ENCODE data around the gene PLXDC2.
"Not testable (repeated sequence)": the region's sequence is repeated elsewhere in the genome, so short reads cannot be mapped to it uniquely, and the experiment has no call there.

The PLXDC2 gene

GRCh38 chr10:20191392-20191791 lies 375.2 kb downstream of the PLXDC2 start:
- not testable (repeated sequence) for H3K4me2 ChIP-seq (ENCODE audit: low read length); H3K36me3 ChIP-seq (ENCODE audit: insufficient read depth, low read length); H3K9ac ChIP-seq (ENCODE audit: low read depth, low read length); H3K4me3 ChIP-seq (ENCODE audit: low read length); H3K27me3 ChIP-seq (ENCODE audit: control insufficient read depth, insufficient read depth, low read length); H3K4me1 ChIP-seq (ENCODE audit: control insufficient read depth, insufficient read depth, low read length); H3K9me3 ChIP-seq (replicated peaks; ENCODE audit: low read length)

DNA sequence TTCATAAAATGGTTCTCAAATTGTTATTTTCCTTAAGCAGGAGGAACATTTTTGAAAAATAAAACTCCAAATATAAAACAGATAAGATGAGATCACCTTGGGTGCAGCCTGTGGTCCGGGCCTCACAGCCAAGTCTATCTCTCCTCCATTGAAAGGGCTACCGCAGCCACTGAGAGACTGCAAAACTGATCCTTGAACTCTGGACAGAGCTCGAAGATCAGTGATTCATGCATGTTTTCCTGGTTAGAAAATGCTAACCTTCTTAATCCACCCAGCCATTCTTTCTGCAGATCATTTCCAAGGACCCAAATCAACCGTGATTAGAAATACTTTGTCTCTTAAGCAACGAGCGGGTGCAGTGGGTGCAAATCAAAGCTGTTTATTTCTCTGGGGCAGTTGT lies 378.8 kb downstream of the PLXDC2 start:
- no peaks in the 10 kb centered on the region for H3K36me3 ChIP-seq (ENCODE audit: insufficient read depth, low read length)
- no peak overlapping the region for H3K4me3 ChIP-seq (ENCODE audit: low read length)
- no peaks in the 10 kb centered on the region for H3K9me3 ChIP-seq (replicated peaks; ENCODE audit: low read length)
- no peak overlapping the region for H3K4me2 ChIP-seq (ENCODE audit: low read length)
- H3K27me3 ChIP-seq (ENCODE audit: control insufficient read depth, insufficient read depth, low read length), result no peaks in the 10 kb centered on the region
- no peaks in the 10 kb centered on the region for H3K4me1 ChIP-seq (ENCODE audit: control insufficient read depth, insufficient read depth, low read length)
- H3K9ac ChIP-seq (ENCODE audit: low read depth, low read length), result no peak overlapping the region

- Histone ChIP-seq H3K4me1 (ENCODE audit: control insufficient read depth, insufficient read depth, low read length) (no peaks in the 10 kb centered on the region), H3K4me3 (ENCODE audit: low read length) (no peak overlapping the region), H3K36me3 (ENCODE audit: insufficient read depth, low read length) (no peaks in the 10 kb centered on the region), H3K9ac (ENCODE audit: low read depth, low read length) (no peak overlapping the region), H3K4me2 (ENCODE audit: low read length) (no peak overlapping the region), H3K27me3 (ENCODE audit: control insufficient read depth, insufficient read depth, low read length) (no peaks in the 10 kb centered on the region), H3K9me3 (replicated peaks; ENCODE audit: low read length) (no peaks in the 10 kb centered on the region)
Measured at GRCh38 chr10:20200758-20201157, 384.5 kb downstream of the PLXDC2 start.

GRCh38 chr10:20202337-20202736 lies 386.1 kb downstream of the PLXDC2 start:
- Histone ChIP-seq H3K4me3 (ENCODE audit: low read length) (no peak overlapping the region), H3K27me3 (ENCODE audit: control insufficient read depth, insufficient read depth, low read length) (no peaks in the 10 kb centered on the region), H3K4me2 (ENCODE audit: low read length) (no peak overlapping the region), H3K9ac (ENCODE audit: low read depth, low read length) (no peak overlapping the region), H3K36me3 (ENCODE audit: insufficient read depth, low read length) (no peaks in the 10 kb centered on the region), H3K9me3 (replicated peaks; ENCODE audit: low read length) (no peaks in the 10 kb centered on the region), H3K4me1 (ENCODE audit: control insufficient read depth, insufficient read depth, low read length) (no peaks in the 10 kb centered on the region)

DNA sequence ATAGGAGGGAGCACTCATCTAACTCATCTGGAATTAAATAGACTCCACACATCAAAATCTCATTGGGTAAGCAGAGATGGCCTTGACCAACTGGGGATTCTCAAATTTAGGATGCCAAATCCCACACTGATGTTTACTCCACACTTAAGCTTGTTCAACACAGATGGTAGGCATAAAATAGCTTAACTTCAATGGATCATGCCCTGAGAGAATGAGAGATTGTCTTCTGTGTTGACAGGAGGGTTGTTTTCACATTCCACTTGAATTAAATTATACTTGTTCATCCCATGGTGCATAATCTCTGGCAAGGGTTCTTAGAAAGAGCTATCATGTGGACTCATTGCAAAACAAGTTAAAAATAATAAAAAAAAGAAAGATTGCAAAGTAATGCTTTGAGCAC lies 391.4 kb downstream of the PLXDC2 start:
- H3K9me3 ChIP-seq (replicated peaks; ENCODE audit: low read length), result no peaks in the 10 kb centered on the region
- no peak overlapping the region for H3K9ac ChIP-seq (ENCODE audit: low read depth, low read length)
- H3K4me3 ChIP-seq (ENCODE audit: low read length), result no peak overlapping the region
- H3K27me3 ChIP-seq (ENCODE audit: control insufficient read depth, insufficient read depth, low read length), result no peaks in the 10 kb centered on the region
- no peaks in the 10 kb centered on the region for H3K4me1 ChIP-seq (ENCODE audit: control insufficient read depth, insufficient read depth, low read length)
- no peaks in the 10 kb centered on the region for H3K36me3 ChIP-seq (ENCODE audit: insufficient read depth, low read length)
- no peak overlapping the region for H3K4me2 ChIP-seq (ENCODE audit: low read length)

GRCh38 chr10:20209098-20209497 lies 392.9 kb downstream of the PLXDC2 start:
- H3K9ac ChIP-seq (ENCODE audit: low read depth, low read length); H3K9me3 ChIP-seq (replicated peaks; ENCODE audit: low read length); H3K36me3 ChIP-seq (ENCODE audit: insufficient read depth, low read length); H3K4me3 ChIP-seq (ENCODE audit: low read length); H3K4me2 ChIP-seq (ENCODE audit: low read length); H3K27me3 ChIP-seq (ENCODE audit: control insufficient read depth, insufficient read depth, low read length); H3K4me1 ChIP-seq (ENCODE audit: control insufficient read depth, insufficient read depth, low read length): not testable (repeated sequence)

- Histone ChIP-seq H3K36me3 (ENCODE audit: insufficient read depth, low read length) (no peaks in the 10 kb centered on the region), H3K9ac (ENCODE audit: low read depth, low read length) (no peak overlapping the region), H3K9me3 (replicated peaks; ENCODE audit: low read length) (no peaks in the 10 kb centered on the region), H3K27me3 (ENCODE audit: control insufficient read depth, insufficient read depth, low read length) (no peaks in the 10 kb centered on the region), H3K4me2 (ENCODE audit: low read length) (no peak overlapping the region), H3K4me1 (ENCODE audit: control insufficient read depth, insufficient read depth, low read length) (no peaks in the 10 kb centered on the region), H3K4me3 (ENCODE audit: low read length) (no peak overlapping the region)
Measured at GRCh38 chr10:20215547-20216152, 399.4 kb downstream of the PLXDC2 start.

DNA sequence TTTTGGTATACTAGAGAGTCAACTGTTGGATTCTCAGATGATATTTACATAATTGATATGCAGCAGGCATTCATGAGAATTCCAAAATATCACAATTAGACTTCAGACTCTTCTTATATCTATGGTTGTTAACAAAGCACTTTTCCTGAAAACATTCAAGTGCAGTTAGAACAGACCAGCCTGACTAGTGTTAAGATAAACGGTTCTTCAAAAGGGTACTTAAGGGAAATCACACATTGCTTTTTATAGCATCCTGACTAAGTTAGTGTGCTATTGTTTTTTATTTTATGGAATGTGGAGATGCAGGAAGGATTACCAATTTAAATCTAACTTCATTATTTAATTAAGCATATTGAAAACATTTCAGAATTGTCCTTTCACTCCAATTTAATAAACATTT lies 405.1 kb downstream of the PLXDC2 start:
- Histone ChIP-seq H3K9ac (ENCODE audit: low read depth, low read length) (no peak overlapping the region), H3K4me1 (ENCODE audit: control insufficient read depth, insufficient read depth, low read length) (no peaks in the 10 kb centered on the region), H3K27me3 (ENCODE audit: control insufficient read depth, insufficient read depth, low read length) (no peaks in the 10 kb centered on the region), H3K36me3 (ENCODE audit: insufficient read depth, low read length) (no peaks in the 10 kb centered on the region), H3K9me3 (replicated peaks; ENCODE audit: low read length) (no peaks in the 10 kb centered on the region), H3K4me3 (ENCODE audit: low read length) (no peak overlapping the region), H3K4me2 (ENCODE audit: low read length) (no peak overlapping the region)

DNA sequence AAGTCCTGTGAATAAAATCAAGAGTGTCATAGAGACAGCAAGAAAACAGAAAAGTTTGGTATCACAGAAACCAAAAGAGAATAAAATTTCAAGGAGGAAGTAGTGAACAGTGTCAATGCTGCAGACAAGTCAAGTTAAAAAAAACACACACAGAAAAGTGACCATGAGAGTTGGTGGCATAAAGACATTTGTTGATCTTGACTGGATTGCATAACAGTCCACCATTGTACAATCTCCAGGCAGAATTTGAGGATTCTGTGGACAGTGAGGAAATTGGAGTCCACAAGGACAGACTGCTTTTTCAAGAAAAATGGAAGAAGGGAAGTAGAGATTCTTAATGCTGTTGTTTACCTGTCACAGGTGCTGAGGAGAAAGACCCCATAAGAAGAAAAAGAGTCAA lies 412.5 kb downstream of the PLXDC2 start:
- Histone ChIP-seq H3K36me3 (ENCODE audit: insufficient read depth, low read length) (no peaks in the 10 kb centered on the region), H3K4me2 (ENCODE audit: low read length) (no peak overlapping the region), H3K9me3 (replicated peaks; ENCODE audit: low read length) (no peaks in the 10 kb centered on the region), H3K4me1 (ENCODE audit: control insufficient read depth, insufficient read depth, low read length) (no peaks in the 10 kb centered on the region), H3K27me3 (ENCODE audit: control insufficient read depth, insufficient read depth, low read length) (no peaks in the 10 kb centered on the region), H3K9ac (ENCODE audit: low read depth, low read length) (no peak overlapping the region), H3K4me3 (ENCODE audit: low read length) (no peak overlapping the region)

DNA sequence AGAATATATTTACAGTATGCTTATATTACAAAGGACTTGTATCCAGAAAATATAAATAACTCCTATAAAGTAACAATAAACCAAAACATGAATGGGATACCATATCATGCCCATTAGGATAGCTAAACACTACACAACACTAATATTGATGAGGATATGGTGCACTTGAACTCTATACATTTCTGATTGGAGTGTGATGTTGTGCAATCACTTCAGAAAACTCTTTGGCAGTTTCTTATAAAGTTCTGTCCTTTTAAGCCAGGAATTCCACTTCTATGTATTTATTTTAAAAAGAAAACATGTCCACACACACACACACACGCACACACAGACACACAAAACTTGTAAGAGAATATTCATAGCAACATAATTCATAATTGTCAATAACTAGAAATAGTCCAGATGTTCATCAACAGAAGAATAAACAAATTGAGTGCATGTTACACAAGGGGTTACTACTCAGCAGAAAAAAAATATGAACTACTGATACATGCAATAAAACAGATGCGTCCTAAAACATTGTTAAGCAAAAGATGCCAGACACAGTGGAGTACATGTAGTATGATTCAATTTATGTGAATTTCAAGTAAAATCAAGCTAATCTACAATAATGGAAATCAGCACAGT lies 416.0 kb downstream of the PLXDC2 start:
- H3K4me2 ChIP-seq (ENCODE audit: low read length), result no peak overlapping the region
- H3K27me3 ChIP-seq (ENCODE audit: control insufficient read depth, insufficient read depth, low read length), result no peaks in the 10 kb centered on the region
- H3K36me3 ChIP-seq (ENCODE audit: insufficient read depth, low read length), result no peaks in the 10 kb centered on the region
- no peak overlapping the region for H3K9ac ChIP-seq (ENCODE audit: low read depth, low read length)
- no peaks in the 10 kb centered on the region for H3K9me3 ChIP-seq (replicated peaks; ENCODE audit: low read length)
- H3K4me3 ChIP-seq (ENCODE audit: low read length), result no peak overlapping the region
- no peaks in the 10 kb centered on the region for H3K4me1 ChIP-seq (ENCODE audit: control insufficient read depth, insufficient read depth, low read length)

GRCh38 chr10:20233423-20233822 lies 417.2 kb downstream of the PLXDC2 start:
- no peaks in the 10 kb centered on the region for H3K27me3 ChIP-seq (ENCODE audit: control insufficient read depth, insufficient read depth, low read length)
- H3K9me3 ChIP-seq (replicated peaks; ENCODE audit: low read length), result no peaks in the 10 kb centered on the region
- H3K9ac ChIP-seq (ENCODE audit: low read depth, low read length), result no peak overlapping the region
- no peak overlapping the region for H3K4me3 ChIP-seq (ENCODE audit: low read length)
- H3K4me2 ChIP-seq (ENCODE audit: low read length), result no peak overlapping the region
- H3K36me3 ChIP-seq (ENCODE audit: insufficient read depth, low read length), result no peaks in the 10 kb centered on the region
- no peaks in the 10 kb centered on the region for H3K4me1 ChIP-seq (ENCODE audit: control insufficient read depth, insufficient read depth, low read length)

- Histone ChIP-seq H3K36me3 (ENCODE audit: insufficient read depth, low read length) (no peaks in the 10 kb centered on the region), H3K9ac (ENCODE audit: low read depth, low read length) (no peak overlapping the region), H3K4me1 (ENCODE audit: control insufficient read depth, insufficient read depth, low read length) (no peaks in the 10 kb centered on the region), H3K4me3 (ENCODE audit: low read length) (no peak overlapping the region), H3K4me2 (ENCODE audit: low read length) (no peak overlapping the region), H3K9me3 (replicated peaks; ENCODE audit: low read length) (no peaks in the 10 kb centered on the region), H3K27me3 (ENCODE audit: control insufficient read depth, insufficient read depth, low read length) (no peaks in the 10 kb centered on the region)
Measured at GRCh38 chr10:20234579-20234978, 418.3 kb downstream of the PLXDC2 start.
